Stomach (tissue), 4 donors: ENCODE results near the gene SUPT3H.

Experiments used
- CTCF ChIP-seq, 7 experiments: fragments of 450-650 bp in 4 of 7; fragments of 200-600 bp in 3 of 7; sonication (generic) in 3 of 7; IDR thresholded peaks; one replicate each; pipeline ENCODE4 v1.5.1; 2016 to 2019; ENCODE audit warnings: antibody characterized with exemption in 7 of 7, control low read depth in 2 of 7, mild to moderate bottlenecking in 1 of 7
- EP300 ChIP-seq: sonication (generic); formaldehyde crosslinking; IDR thresholded peaks from one replicate; pipeline ENCODE4 v1.6.1; 2017; ENCODE audit warnings: antibody characterized with exemption
- POLR2A ChIP-seq, 4 donors: fragments of 450-650 bp; IDR thresholded peaks; one replicate each; pipeline ENCODE4 v1.6.1; 2016; ENCODE audit warnings: antibody characterized with exemption in 4 of 4, control low read depth in 2 of 4, mild to moderate bottlenecking in 1 of 4, moderate library complexity in 1 of 4
- POLR2AphosphoS5 ChIP-seq, 3 donors: sonication (generic); formaldehyde crosslinking; IDR thresholded peaks; one replicate each; pipeline ENCODE4 v1.6.1; 2016; ENCODE audit warnings: antibody characterized with exemption in 3 of 3

- TF ChIP-seq POLR2AphosphoS5 (IDR thresholded peaks at IDR 0.05) (no peak), EP300 (no peak), POLR2A (IDR thresholded peaks at IDR 0.05) (no peak), CTCF (IDR thresholded peaks at IDR 0.05) (no peak)
Observed at GRCh38 chr6:45254253-45254652, 123.5 kb downstream of the SUPT3H start.
